Mesenchymal stem cell (in vitro differentiated cells and primary cell): ENCODE results near the gene CTNNA3.
A peak's percentile ranks its signal among the peaks of the same experiment; 100 is the strongest.

Experiments used
- DNase-seq: peaks from one replicate; pipeline ENCODE4 v3.0.0-alpha.2; 2013
- H2AFZ ChIP-seq: one replicate; pipeline ENCODE4 v1.6.1; 2013; ENCODE audit warnings: low read depth, mild to moderate bottlenecking, control low read depth, inconsistent platforms, low read length, moderate library complexity
- H2AK5ac ChIP-seq: 2 replicates; pipeline ENCODE4 v1.6.1; 2013; ENCODE audit warnings: low read length, moderate library complexity, mild to moderate bottlenecking, inconsistent platforms; ENCODE audit not compliant: severe bottlenecking
- H2BK120ac ChIP-seq: one replicate; pipeline ENCODE4 v1.6.1; 2013; ENCODE audit warnings: low read depth, mild to moderate bottlenecking, inconsistent platforms, low read length, moderate library complexity
- H2BK12ac ChIP-seq, 2 experiments: one replicate each; pipeline ENCODE4 v1.6.1; 2013; ENCODE audit warnings: inconsistent platforms in 2 of 2, low read length in 2 of 2, mild to moderate bottlenecking in 2 of 2, moderate library complexity in 2 of 2, control low read depth in 1 of 2
- H2BK15ac ChIP-seq: one replicate; pipeline ENCODE4 v1.6.1; 2013; ENCODE audit warnings: mild to moderate bottlenecking, low read depth, inconsistent platforms; ENCODE audit not compliant: poor library complexity, severe bottlenecking
- H2BK5ac ChIP-seq: 2 replicates; pipeline ENCODE4 v1.6.1; 2013; ENCODE audit warnings: low read depth, mild to moderate bottlenecking, low read length, control low read depth, inconsistent platforms; ENCODE audit not compliant: poor library complexity, severe bottlenecking
- H3K14ac ChIP-seq, 2 experiments: one replicate each; pipeline ENCODE4 v1.6.1; 2013; ENCODE audit warnings: inconsistent platforms in 2 of 2, low read length in 2 of 2, control low read depth in 1 of 2, mild to moderate bottlenecking in 1 of 2, moderate library complexity in 1 of 2
- H3K18ac ChIP-seq, 2 experiments: one replicate each; pipeline ENCODE4 v1.6.1; 2013; ENCODE audit warnings: inconsistent platforms in 2 of 2, low read length in 2 of 2, control low read depth in 1 of 2, low read depth in 1 of 2, mild to moderate bottlenecking in 1 of 2
- H3K23ac ChIP-seq, 2 experiments: one replicate each; pipeline ENCODE4 v1.6.1; 2013; ENCODE audit warnings: inconsistent platforms in 2 of 2, low read length in 2 of 2, mild to moderate bottlenecking in 2 of 2, moderate library complexity in 2 of 2, control low read depth in 1 of 2
- H3K27ac ChIP-seq: 2 replicates; pipeline ENCODE4 v1.5.1; 2013; ENCODE audit warnings: mild to moderate bottlenecking, moderate library complexity, low read length, control low read depth, inconsistent platforms; ENCODE audit not compliant: poor library complexity, severe bottlenecking
- H3K27me3 ChIP-seq, 2 experiments: 2 replicates each; pipeline versions ENCODE4 v1.6.1 to v1.7.0; 2013; ENCODE audit warnings: low read length in 2 of 2, mild to moderate bottlenecking in 2 of 2, moderate library complexity in 2 of 2, control low read depth in 1 of 2, inconsistent platforms in 1 of 2; ENCODE audit not compliant: control insufficient read depth in 1 of 2, insufficient read depth in 1 of 2
- H3K36me3 ChIP-seq, 2 experiments: 2 replicates each; pipeline versions ENCODE4 v1.6.1 to v1.7.0; 2013; ENCODE audit warnings: low read length in 2 of 2, control low read depth in 1 of 2, inconsistent platforms in 1 of 2, low read depth in 1 of 2, mild to moderate bottlenecking in 1 of 2; ENCODE audit not compliant: insufficient read depth in 2 of 2, control insufficient read depth in 1 of 2
- H3K4ac ChIP-seq, 2 experiments: one replicate each; pipeline ENCODE4 v1.6.1; 2013; ENCODE audit warnings: inconsistent platforms in 2 of 2, low read length in 2 of 2, mild to moderate bottlenecking in 2 of 2, moderate library complexity in 2 of 2, control low read depth in 1 of 2, low read depth in 1 of 2
- H3K4me1 ChIP-seq: 2 replicates; pipeline ENCODE4 v1.6.1; 2013; ENCODE audit warnings: low read depth, low read length, control low read depth; ENCODE audit not compliant: control insufficient read depth, insufficient read depth
- H3K4me2 ChIP-seq: 2 replicates; pipeline ENCODE4 v1.6.1; 2013; ENCODE audit warnings: low read length, mild to moderate bottlenecking, inconsistent platforms; ENCODE audit not compliant: poor library complexity, severe bottlenecking
- H3K4me3 ChIP-seq, 2 experiments: 2 replicates each; pipeline versions ENCODE4 v1.5.1 to v1.7.0; 2013; ENCODE audit warnings: low read length in 2 of 2, mild to moderate bottlenecking in 2 of 2, control low read depth in 1 of 2, low read depth in 1 of 2; ENCODE audit not compliant: insufficient read depth in 1 of 2
- H3K79me1 ChIP-seq: replicated peaks from 2 replicates; pipeline ENCODE4 v1.6.1; 2013; ENCODE audit warnings: mild to moderate bottlenecking, control low read depth, low read length, inconsistent platforms; ENCODE audit not compliant: poor library complexity, severe bottlenecking
- H3K9ac ChIP-seq: 2 replicates; pipeline ENCODE4 v1.7.0; 2013; ENCODE audit warnings: mild to moderate bottlenecking, low read length, moderate library complexity
- H3K9me3 ChIP-seq: 2 replicates; pipeline ENCODE4 v1.7.0; 2013; ENCODE audit warnings: mild to moderate bottlenecking, low read length; ENCODE audit not compliant: control insufficient read depth
- H4K8ac ChIP-seq: one replicate; pipeline ENCODE4 v1.6.1; 2013; ENCODE audit warnings: inconsistent platforms, mild to moderate bottlenecking, low read length, moderate library complexity
- H4K91ac ChIP-seq: one replicate; pipeline ENCODE4 v1.6.1; 2013; ENCODE audit warnings: mild to moderate bottlenecking, low read length, inconsistent platforms
- WGBS: methylation state at CpG from one replicate; pipeline ENCODE4 v1.1.7; 2013; ENCODE audit warnings: mixed read lengths; 5-methylcytosine and 5-hydroxymethylcytosine counted together

CTNNA3 gene

DNA sequence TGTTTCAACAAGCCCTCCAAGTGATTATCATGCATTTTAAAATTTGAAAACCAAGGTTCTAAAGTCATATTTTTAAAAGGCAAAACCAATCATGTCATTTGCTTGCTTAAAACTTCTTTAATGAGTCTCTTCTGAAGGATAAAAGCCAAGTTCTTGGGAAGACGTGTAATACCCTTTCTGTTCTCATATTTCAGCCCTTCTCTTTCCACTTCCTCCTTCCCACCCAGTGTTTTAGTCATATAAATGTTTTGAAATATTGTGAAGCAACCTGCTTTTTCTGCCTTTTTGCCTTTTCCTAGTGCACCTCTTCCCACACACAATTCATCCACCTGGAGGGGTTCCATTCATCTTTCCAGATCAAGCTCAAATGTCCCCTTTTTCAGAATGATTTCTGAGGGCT lies 981.3 kb downstream of the CTNNA3 start:
- Histone ChIP-seq H3K9me3 (no peaks in the 10 kb centered on the region), H3K4ac (no peak overlapping the region), H3K4me1 (no peaks in the 10 kb centered on the region), H3K4me3 (no peak overlapping the region), H3K4me2 (peak overlapping the region; percentile 9), H3K9ac (no peak overlapping the region), H3K27me3 (no peaks in the 10 kb centered on the region), H3K14ac (no peak overlapping the region), H3K36me3 (no peaks in the 10 kb centered on the region), H2AK5ac (no peak overlapping the region), H3K18ac (no peak overlapping the region), H2BK120ac (no peak overlapping the region), H3K27ac (no peak overlapping the region), H3K79me1 (no peaks in the 10 kb centered on the region), H2BK15ac (no peak overlapping the region), H3K23ac (no peak overlapping the region), H4K91ac (no peak overlapping the region), H2BK5ac (no peak overlapping the region), H2BK12ac (no peak overlapping the region), H4K8ac (no peak overlapping the region), H2AFZ (no peak overlapping the region)
- no peak for DNase-seq
- WGBS, result 83% methylated on average over 1 of the region's 1 CpG

DNA sequence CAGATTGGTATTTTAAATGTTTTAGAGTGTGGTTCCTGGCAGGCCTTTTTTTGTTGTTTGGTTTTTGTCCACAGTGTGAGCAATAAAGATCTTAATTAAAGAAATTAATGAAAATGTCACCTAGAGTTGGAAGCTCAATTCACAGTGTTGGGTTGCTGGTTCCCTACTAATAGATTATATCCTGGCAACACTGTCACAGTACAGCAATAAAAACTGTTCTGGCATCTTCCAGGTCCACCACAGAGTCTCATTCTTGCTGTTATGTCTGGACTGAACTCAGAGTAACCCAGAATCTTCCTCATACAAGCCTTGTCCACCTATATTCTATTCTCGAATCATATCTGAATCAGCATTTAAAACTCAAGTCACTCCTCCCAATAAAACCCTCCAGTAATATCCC lies 982.6 kb downstream of the CTNNA3 start:
- WGBS, result 82% methylated on average over 1 of the region's 1 CpG
- Histone ChIP-seq H2BK5ac (no peak overlapping the region), H2BK120ac (no peak overlapping the region), H4K8ac (no peak overlapping the region), H3K27me3 (no peaks in the 10 kb centered on the region), H3K4me2 (no peak overlapping the region), H3K27ac (no peak overlapping the region), H3K23ac (no peak overlapping the region), H2AFZ (no peak overlapping the region), H2BK15ac (no peak overlapping the region), H3K9ac (no peak overlapping the region), H3K36me3 (no peaks in the 10 kb centered on the region), H3K4me3 (no peak overlapping the region), H2BK12ac (no peak overlapping the region), H3K79me1 (no peaks in the 10 kb centered on the region), H3K14ac (no peak overlapping the region), H3K4ac (no peak overlapping the region), H3K4me1 (no peaks in the 10 kb centered on the region), H4K91ac (no peak overlapping the region), H2AK5ac (no peak overlapping the region), H3K9me3 (no peaks in the 10 kb centered on the region), H3K18ac (no peak overlapping the region)
- DNase-seq, result no peak

DNA sequence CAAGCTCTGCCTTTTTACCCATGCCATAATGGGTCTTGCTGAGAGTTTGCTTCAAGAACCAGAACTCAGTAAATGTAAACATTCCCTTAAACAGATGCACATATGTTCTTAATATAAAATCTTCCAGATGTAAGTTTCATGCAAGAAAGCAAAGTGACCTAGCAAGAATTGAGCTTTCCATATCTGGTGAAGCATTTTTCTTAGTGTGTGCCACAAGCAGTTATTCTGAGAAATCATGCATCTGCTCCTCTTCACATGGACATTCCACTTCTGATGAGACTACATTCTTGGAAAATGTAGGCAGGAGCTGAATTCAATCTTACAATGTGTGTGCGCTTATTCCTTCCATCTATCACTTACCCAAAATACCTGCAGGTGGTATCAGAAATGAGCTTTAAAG lies 997.9 kb downstream of the CTNNA3 start:
- WGBS, result no CpG with 5 or more reads among the region's 1 CpG
- H3K4me2 ChIP-seq, result no peak overlapping the region
- H2BK5ac ChIP-seq, result no peak overlapping the region

DNA sequence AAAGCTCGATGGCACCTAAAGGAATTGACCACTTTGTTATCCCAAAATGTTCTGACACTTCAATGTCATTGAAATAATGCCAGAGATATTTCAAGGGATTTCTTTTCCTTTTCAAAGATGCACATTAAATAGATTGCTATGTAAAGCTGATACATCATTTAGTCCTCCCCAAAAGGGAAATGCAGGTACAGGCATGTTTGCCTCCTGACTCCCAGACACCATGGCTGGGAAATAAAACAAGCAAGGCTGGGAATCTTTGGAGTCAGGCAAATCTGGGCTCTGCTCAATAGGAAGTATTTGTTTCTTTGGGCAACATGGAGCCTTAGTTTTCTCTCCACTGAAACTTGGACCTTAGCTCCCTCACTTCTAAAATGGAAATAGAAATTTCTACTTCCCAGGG lies 1000.9 kb downstream of the CTNNA3 start:
- H3K79me1 ChIP-seq, result no peaks in the 10 kb centered on the region
- no peak overlapping the region for H3K4me2 ChIP-seq
- no peaks in the 10 kb centered on the region for H3K36me3 ChIP-seq
- 57% methylated on average over 1 of the region's 1 CpG for WGBS
- no peak overlapping the region for H2BK5ac ChIP-seq
- no peak overlapping the region for H3K4me3 ChIP-seq
- H4K91ac ChIP-seq, result no peak overlapping the region
- no peak overlapping the region for H3K23ac ChIP-seq
- no peak overlapping the region for H3K14ac ChIP-seq
- H2BK15ac ChIP-seq, result no peak overlapping the region
- no peak overlapping the region for H2AFZ ChIP-seq
- H2BK120ac ChIP-seq, result no peak overlapping the region
- H3K27ac ChIP-seq, result no peak overlapping the region
- H3K18ac ChIP-seq, result no peak overlapping the region
- no peak overlapping the region for H2AK5ac ChIP-seq
- no peak overlapping the region for H2BK12ac ChIP-seq
- no peaks in the 10 kb centered on the region for H3K9me3 ChIP-seq
- H3K4ac ChIP-seq, result no peak overlapping the region
- no peaks in the 10 kb centered on the region for H3K4me1 ChIP-seq
- no peak overlapping the region for H3K9ac ChIP-seq
- no peak for DNase-seq
- no peaks in the 10 kb centered on the region for H3K27me3 ChIP-seq
- no peak overlapping the region for H4K8ac ChIP-seq

More for the DNA sequence above, 997.9 kb downstream of the CTNNA3 start:
- H3K18ac ChIP-seq, result no peak overlapping the region
- no peak overlapping the region for H2AFZ ChIP-seq
- H3K9ac ChIP-seq, result no peak overlapping the region
- no peak overlapping the region for H2BK12ac ChIP-seq
- H3K4me3 ChIP-seq, result no peak overlapping the region
- H3K79me1 ChIP-seq, result no peaks in the 10 kb centered on the region
- no peak overlapping the region for H3K4ac ChIP-seq
- no peak overlapping the region for H3K27ac ChIP-seq
- no peak overlapping the region for H4K91ac ChIP-seq
- H3K23ac ChIP-seq, result no peak overlapping the region
- no peaks in the 10 kb centered on the region for H3K36me3 ChIP-seq
- no peak overlapping the region for H3K14ac ChIP-seq
- no peak overlapping the region for H2AK5ac ChIP-seq
- H2BK15ac ChIP-seq, result no peak overlapping the region
- H3K9me3 ChIP-seq, result peaks cover 4% of the 10 kb centered on the region
- H4K8ac ChIP-seq, result no peak overlapping the region
- no peaks in the 10 kb centered on the region for H3K4me1 ChIP-seq
- DNase-seq, result no peak
- no peak overlapping the region for H2BK120ac ChIP-seq
- H3K27me3 ChIP-seq, result no peaks in the 10 kb centered on the region
